Stimulated activated CD4-positive, alpha-beta T cell treated with anti-CD3 and anti-CD28 coated beads, TNF-alpha, amount 100 ng/mL, for 24 hours (primary cell): Measurements from ENCODE around the gene SPACA9.

Source experiments
- DNase-seq, 3 experiments: peaks; one replicate each; pipeline ENCODE4 v3.0.0-alpha.2; 2020; ENCODE audit warnings: low read depth in 3 of 3

SPACA9 gene

DNA sequence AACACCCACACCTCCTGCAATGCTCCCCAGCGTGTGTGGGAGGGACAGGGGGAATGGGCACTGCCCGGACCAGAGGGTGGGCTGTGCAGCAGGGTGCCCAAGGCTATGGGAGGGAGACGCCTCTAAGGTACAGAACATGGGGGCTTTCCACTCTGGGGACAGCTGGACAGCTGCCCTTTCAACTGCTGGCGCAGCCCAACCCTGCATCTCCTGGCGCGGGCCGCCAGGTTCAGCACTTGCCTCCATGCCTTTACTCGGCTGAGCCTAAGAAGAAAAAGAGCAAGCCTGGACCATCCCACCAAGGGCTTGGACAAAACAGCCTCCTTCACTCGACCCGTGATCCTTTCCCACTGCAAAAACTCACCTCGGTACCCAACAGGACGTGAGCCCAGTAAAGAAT lies 15.6 kb upstream of the SPACA9 start:
- no peak for DNase-seq

DNA sequence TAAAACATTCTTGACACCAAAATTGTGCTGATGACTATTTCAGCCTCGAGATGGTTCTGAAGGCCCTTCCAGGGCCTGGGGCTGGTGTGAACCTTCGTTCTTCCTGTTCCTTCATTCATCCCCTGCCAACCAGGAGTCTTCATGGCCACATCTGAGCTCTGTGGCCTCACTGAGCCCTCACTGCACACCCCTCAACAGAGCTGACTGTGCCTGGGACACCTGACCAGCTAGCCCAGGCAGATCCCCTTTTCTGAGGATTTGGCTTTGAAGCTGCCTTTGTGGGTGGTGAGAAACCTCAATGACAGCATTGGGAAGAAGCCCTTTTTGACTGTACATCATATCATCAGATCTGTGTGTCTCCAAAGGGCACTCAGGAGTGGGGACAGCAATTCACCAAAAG lies 14.4 kb upstream of the SPACA9 start:
- no peak for DNase-seq

DNA sequence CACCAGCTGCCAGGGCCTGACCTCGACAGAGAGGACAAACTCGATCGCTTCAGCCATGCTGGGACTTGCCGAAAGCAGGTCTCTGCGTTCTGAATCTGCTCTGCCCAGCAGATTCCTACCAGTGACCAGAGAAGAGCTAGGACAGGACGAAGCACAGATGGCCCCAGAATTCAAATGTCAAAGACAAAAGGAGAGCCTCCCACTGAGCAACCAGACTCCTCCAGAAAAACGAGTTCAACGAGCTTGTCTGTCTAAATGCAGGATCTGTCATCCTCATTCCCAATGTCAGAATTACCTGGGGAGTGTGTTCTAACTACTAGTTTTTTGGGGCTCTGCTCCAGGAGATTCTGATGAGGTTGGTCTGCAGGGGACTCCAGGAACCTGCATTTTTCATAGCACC lies 14.0 kb upstream of the SPACA9 start:
- DNase-seq = no peak

GRCh38 chr9:132866898-132867297 lies 11.8 kb upstream of the SPACA9 start:
- no peak for DNase-seq

- no peak for DNase-seq
These were observed 9.4 kb upstream of the SPACA9 start for GRCh38 chr9:132869266-132869665.

DNA sequence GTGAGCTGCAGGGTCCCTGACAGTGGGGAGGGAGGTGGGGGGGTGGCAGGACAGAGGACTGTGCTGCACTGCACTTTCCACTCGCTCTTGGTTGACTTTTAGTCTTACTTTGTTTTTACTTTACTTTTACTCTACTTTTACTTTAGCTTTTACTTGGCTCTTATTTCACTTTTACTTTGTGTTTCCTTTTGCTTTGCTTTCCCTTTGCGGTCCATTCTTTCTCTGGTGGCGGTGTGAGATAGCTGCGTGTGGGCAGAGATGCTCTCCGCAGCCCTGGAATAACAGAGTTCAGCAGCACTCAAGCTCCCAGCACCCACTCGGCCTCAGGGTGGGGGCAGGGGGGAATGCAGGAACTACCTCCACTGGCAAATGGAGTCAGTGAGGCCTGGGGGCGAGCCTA lies 5.3 kb upstream of the SPACA9 start:
- no peak for DNase-seq

- DNase-seq = no peak
These were observed 3.5 kb upstream of the SPACA9 start for GRCh38 chr9:132875159-132875558.

- no peak for DNase-seq
These were observed 1.8 kb upstream of the SPACA9 start for GRCh38 chr9:132876849-132877248.

- DNase-seq = no peak
These were observed 1.3 kb upstream of the SPACA9 start for GRCh38 chr9:132877458-132877823.

- DNase-seq = peak; percentile 54 to 70 (median 67)
These were observed 639 bp upstream of the SPACA9 start, which contains the start of gene AK8 for GRCh38 chr9:132877824-132878694. Gene AK8 (minus strand): TSS chr9:132878284. CDS start chr9:132878255, 29 bp downstream.

DNA sequence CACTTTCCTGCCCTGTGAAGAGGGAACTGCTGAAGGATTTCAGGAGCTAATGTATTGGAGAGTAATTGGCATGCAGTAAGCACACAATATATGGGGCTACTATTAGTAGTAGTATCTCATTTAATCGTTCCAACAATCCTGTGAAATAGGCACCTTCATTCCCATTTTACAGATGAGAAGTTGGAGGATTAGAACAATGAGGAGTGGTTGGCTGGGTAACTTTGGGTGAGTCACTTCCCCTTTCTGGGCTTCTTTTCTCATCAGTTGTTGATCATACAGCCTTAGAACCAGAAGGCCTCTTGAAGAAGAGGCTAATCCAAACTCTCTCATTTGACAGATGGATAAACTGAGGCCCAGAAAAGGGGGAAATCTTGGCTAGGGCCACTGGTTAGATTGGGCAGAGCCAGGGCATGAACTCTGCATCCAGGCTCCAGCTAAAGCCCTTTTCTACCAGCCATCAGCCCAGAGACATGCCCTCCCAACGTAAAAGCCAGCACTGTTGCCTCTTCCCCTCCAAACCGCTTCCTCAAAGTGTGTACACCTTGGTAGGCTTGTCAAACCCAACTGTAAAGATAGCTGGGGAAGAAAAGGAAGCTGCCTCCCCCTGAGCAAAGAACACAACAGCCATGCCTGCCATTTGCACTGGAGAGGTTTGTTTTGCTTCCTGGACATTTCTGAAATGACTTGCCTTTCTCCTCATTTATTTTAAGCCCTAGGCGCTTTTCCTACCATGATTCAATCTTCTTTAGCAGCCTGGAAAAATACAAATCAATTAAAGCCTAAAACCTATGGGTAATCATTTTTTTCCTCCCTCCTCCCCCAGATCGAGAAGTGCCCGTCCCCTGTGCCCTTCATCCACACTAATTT lies 992 bp downstream of the SPACA9 start:
- DNase-seq = no peak

GRCh38 chr9:132880324-132880661 lies 1.6 kb downstream of the SPACA9 start:
- DNase-seq = no peak

- no peak for DNase-seq
These were observed 3.1 kb downstream of the SPACA9 start for GRCh38 chr9:132881826-132882225.

DNA sequence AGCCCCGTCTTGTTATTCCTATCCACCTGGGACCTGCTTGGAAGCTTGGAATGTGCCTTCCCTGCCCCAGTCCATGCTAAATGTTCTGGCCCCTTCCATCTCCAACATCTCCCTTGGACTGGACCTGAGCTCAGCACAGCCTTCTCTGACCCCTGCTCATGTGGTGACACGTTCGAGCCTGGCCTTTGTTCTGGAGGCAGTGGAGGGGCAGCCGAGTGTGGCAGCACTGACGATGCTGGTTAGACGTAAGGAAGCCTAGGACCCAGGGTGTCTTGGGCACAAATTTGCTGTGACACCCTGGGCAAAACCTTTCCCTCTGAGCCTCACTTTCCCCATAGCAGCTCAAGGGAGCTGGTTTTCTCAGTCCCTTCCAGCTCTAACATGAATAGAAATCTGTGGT lies 3.9 kb downstream of the SPACA9 start:
- no peak for DNase-seq

DNA sequence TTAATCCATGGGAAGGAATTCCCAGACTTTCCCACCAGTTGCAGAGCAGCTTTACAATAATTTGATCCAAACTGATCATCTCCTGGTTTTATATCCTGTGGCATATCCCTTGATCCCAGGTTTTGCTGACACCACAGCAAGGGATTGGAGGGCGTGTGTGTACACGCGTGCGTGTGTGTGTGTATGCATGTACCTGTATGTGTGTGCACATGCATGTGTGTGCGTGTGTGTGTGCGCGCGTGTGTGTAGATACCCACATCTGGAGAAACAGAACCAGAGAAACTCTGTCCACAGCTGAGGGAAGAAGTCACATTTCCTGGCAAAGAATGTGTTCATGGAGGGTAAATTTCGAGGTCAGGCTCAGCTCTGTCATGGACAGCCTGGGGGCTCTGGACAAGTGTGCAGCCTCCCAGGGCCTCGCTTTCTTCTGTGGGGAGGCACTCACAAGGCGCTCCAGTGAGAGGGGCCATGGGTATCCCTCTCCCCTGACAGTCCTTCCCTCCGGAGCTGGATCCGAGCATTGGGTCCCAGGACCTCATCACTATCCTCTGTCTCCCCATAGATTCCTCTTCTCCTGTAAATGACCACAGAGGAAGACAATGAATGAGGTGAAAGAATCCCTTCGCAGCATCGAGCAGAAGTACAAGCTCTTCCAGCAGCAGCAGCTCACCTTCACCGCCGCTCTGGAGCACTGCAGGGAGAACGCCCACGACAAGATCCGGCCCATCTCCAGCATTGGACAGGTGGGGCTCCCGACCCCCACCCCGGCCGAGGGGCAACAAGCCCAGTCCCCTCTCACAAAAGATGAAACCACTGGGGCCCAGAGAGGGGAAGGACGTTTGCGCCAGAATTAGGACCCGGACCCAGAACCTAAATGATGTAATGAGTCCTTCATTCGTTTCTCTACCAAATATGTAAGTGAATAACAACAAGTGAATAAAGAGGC lies 4.9 kb downstream of the SPACA9 start:
- no peak for DNase-seq

DNA sequence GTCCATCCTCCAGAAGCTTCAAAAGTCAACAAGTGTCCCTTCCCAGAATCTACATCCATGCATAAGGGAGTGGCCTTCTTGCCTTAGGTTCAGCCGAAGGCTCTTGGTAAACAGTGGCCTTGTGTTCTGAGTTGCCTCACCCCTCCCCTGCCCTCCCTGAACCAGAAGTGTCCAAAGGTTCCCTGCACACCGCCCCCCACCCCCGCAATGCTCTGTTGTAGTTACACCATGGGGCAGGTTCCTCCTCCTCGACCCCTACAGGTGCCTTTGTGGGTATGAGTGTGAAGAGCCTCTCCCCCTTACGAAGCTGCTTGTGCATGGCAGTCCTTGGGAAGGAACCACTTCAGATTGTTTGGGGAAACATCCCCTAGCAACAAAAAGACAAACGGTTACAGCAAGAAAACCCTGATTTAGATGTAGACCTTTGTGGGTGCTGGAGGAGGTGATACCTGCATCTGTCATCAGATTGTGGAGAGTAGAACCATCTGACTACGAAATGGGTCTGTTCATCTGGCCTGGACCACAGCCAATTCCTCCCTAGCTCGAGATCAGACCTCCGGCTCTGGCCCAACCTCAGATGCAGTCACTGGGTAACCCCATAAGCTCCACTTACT lies 7.1 kb downstream of the SPACA9 start:
- no peak for DNase-seq

- no peak for DNase-seq
These were observed 7.6 kb downstream of the SPACA9 start for GRCh38 chr9:132886334-132886725.

- no peak for DNase-seq
These were observed 8.8 kb downstream of the SPACA9 start for GRCh38 chr9:132887181-132888120.

DNA sequence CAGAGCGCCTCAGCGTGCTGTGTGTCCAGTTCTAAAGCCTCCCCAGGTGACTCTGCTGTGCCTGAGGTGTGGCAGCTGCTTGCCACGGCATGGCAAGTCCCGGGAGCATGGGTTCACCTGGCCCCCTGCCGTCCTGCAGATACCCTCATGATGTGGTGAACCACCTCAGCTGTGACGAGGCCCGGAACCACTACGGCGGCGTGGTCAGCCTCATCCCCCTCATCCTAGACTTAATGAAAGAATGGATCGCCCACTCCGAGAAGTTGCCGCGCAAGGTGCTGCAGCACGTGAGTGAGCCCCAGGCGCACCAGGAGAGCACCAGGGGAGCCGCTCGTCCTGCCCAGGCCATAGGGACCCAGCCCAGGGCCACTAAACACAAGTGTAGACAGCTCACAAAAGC lies 9.5 kb downstream of the SPACA9 start:
- DNase-seq = no peak

DNA sequence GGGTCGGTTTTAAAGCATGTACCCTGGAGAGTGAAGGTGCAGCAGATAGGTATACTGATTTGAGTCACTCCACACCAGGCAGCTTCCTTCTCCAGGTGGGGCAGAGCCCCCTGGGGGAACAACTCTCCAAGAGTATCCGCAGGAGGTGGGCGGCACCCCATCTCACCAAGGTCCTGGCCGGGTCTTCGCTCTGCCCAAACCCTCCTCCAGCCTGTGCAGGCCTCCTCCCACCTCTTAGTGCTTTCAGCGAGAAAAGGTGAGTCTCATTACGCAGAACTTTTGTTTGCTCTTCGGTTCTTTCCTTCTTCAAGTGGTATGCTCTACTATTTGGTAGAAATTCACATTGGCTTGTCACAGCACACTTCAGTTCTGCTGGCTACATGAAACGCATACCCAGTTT lies 13.7 kb downstream of the SPACA9 start:
- DNase-seq = no peak
